Prostate gland (tissue), 2 donors: ENCODE results near the gene EIF4G2.

Experiments
- POLR2A ChIP-seq: fragments of 450-650 bp; IDR thresholded peaks from one replicate; pipeline ENCODE4 v1.6.1; 2016; ENCODE audit warnings: antibody characterized with exemption, mild to moderate bottlenecking
- TF ChIP-seq, protein P1 (sequence below), 4 experiments: fragments of 200-600 bp in 2 of 4; fragments of 450-650 bp in 2 of 4; sonication (generic) in 2 of 4; IDR thresholded peaks; 1 replicate in 3 of 4; 2 replicates in 1 of 4; pipeline ENCODE4 v1.5.1; 2016 to 2019; ENCODE audit warnings: antibody characterized with exemption in 4 of 4, mild to moderate bottlenecking in 2 of 4, moderate library complexity in 2 of 4

DNA sequence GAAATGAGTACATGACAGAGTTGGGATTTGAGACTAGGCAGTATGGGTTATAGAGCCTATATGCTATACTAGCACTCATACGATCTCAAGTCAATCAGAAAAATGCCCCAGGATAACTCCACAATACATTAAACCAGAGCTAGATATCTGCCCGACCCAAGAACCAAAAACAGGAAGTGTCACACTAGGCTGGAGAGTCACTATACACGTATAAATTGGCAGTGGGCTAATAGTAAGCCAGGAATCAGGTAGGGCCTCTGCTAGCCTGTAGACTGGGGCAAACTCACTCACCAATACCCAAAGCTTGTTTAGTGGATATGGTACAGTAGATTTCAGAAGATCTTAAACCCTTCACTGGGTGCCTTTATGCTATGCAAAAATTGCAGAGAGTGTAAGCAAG is 16.2 kb upstream of the EIF4G2 start:
- TF ChIP-seq, protein P1, sequence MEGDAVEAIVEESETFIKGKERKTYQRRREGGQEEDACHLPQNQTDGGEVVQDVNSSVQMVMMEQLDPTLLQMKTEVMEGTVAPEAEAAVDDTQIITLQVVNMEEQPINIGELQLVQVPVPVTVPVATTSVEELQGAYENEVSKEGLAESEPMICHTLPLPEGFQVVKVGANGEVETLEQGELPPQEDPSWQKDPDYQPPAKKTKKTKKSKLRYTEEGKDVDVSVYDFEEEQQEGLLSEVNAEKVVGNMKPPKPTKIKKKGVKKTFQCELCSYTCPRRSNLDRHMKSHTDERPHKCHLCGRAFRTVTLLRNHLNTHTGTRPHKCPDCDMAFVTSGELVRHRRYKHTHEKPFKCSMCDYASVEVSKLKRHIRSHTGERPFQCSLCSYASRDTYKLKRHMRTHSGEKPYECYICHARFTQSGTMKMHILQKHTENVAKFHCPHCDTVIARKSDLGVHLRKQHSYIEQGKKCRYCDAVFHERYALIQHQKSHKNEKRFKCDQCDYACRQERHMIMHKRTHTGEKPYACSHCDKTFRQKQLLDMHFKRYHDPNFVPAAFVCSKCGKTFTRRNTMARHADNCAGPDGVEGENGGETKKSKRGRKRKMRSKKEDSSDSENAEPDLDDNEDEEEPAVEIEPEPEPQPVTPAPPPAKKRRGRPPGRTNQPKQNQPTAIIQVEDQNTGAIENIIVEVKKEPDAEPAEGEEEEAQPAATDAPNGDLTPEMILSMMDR (IDR thresholded peaks at IDR 0.05) = no peak
- TF ChIP-seq POLR2A = no peak
